DND-41 (cell line): ENCODE data around the gene SH3GLB1.

Experiments used
- ATAC-seq: fragments of 200-7000 bp; cut with Tn5 transposase; 3 replicates; pipeline ENCODE4 v1.9.1; 2021; ENCODE audit warnings: low read depth; ENCODE audit not compliant: insufficient read depth
- DNase-seq: peaks from one replicate; pipeline ENCODE4 v3.0.0-alpha.2; 2020
- H2AFZ ChIP-seq: 2 replicates; pipeline ENCODE4 v1.6.0; 2012; ENCODE audit warnings: low read depth, low read length
- H3K27ac ChIP-seq: 2 replicates; pipeline ENCODE4 v1.5.1; 2012; ENCODE audit warnings: low read length, inconsistent platforms
- H3K27me3 ChIP-seq: fragments of 200-600 bp; sonication (generic); 2 replicates; pipeline ENCODE4 v1.6.0; 2012; ENCODE audit warnings: low read length, mild to moderate bottlenecking, inconsistent platforms; ENCODE audit not compliant: insufficient read depth, poor library complexity
- H3K36me3 ChIP-seq: 2 replicates; pipeline ENCODE4 v1.5.1; 2012; ENCODE audit warnings: low read length, inconsistent platforms; ENCODE audit not compliant: insufficient read depth
- H3K4me1 ChIP-seq: 2 replicates; pipeline ENCODE4 v1.5.1; 2012; ENCODE audit warnings: mild to moderate bottlenecking, low read length; ENCODE audit not compliant: insufficient read depth
- H3K4me2 ChIP-seq: 2 replicates; pipeline ENCODE4 v1.6.0; 2012; ENCODE audit warnings: mild to moderate bottlenecking, moderate library complexity, low read length, inconsistent platforms; ENCODE audit not compliant: insufficient read depth
- H3K4me3 ChIP-seq, 2 experiments: fragments of 200-600 bp in 1 of 2; shearing (Covaris generic) in 1 of 2; 2 replicates each; pipeline ENCODE4 v1.5.1; 2012 to 2016; ENCODE audit warnings: inconsistent platforms in 2 of 2, low read length in 2 of 2, mild to moderate bottlenecking in 2 of 2, low read depth in 1 of 2, moderate library complexity in 1 of 2
- H3K79me2 ChIP-seq: 2 replicates; pipeline ENCODE4 v1.6.0; 2012; ENCODE audit warnings: low read length, inconsistent platforms; ENCODE audit not compliant: insufficient read depth
- H3K9ac ChIP-seq: 2 replicates; pipeline ENCODE4 v1.6.0; 2012; ENCODE audit warnings: low read depth, mild to moderate bottlenecking, inconsistent platforms, low read length, moderate library complexity
- H3K9me3 ChIP-seq: 2 replicates; pipeline ENCODE4 v1.5.1; 2012; ENCODE audit warnings: low read length, moderate library complexity, mild to moderate bottlenecking, inconsistent platforms; ENCODE audit not compliant: insufficient read depth, severe bottlenecking
- H4K20me1 ChIP-seq: 2 replicates; pipeline ENCODE4 v1.6.0; 2012; ENCODE audit warnings: low read length; ENCODE audit not compliant: insufficient read depth
- CTCF ChIP-seq: IDR thresholded peaks from 2 replicates; pipeline ENCODE4 v1.5.1; 2012; ENCODE audit warnings: borderline replicate concordance, low read length, moderate library complexity, mild to moderate bottlenecking; ENCODE audit not compliant: poor library complexity, severe bottlenecking; ENCODE audit errors: extremely low read depth
- EZH2 ChIP-seq: IDR thresholded peaks from 3 replicates; pipeline ENCODE4 v1.6.1; 2012; ENCODE audit warnings: borderline replicate concordance, low read depth, mild to moderate bottlenecking, moderate library complexity, low read length, inconsistent platforms; ENCODE audit not compliant: severe bottlenecking

Gene SH3GLB1

GRCh38 chr1:86705665-86705985, 1.2 kb downstream of the SH3GLB1 start:
- Histone ChIP-seq H3K27me3 (no peaks in the 10 kb centered on the region), H3K9me3 (no peaks in the 10 kb centered on the region), H2AFZ (peak overlapping the region; percentile 98), H3K9ac (peak overlapping the region; percentile 87), H3K27ac (peak overlapping the region; percentile 96), H3K4me1 (peaks cover 39% of the 10 kb centered on the region), H3K4me3 (peak overlapping the region; percentile 42 to 70), H4K20me1 (peaks cover 10% of the 10 kb centered on the region; the same call in 1 of the 2 replicates), H3K79me2 (peaks cover 62% of the 10 kb centered on the region), H3K4me2 (peak overlapping the region; percentile 88), H3K36me3 (peaks cover 2% of the 10 kb centered on the region)
- TF ChIP-seq CTCF, result no peak
- TF ChIP-seq EZH2, result no peak
- no peak for DNase-seq
- ATAC-seq, result no peak

- H3K9me3 ChIP-seq, result no peaks in the 10 kb centered on the region
- DNase-seq (no peak), ATAC-seq (no peak)
- H3K36me3 ChIP-seq, result peaks cover 2% of the 10 kb centered on the region
- H3K4me1 ChIP-seq, result peaks cover 39% of the 10 kb centered on the region
- H3K4me3 ChIP-seq, result peak overlapping the region; percentile 42 to 70
- H4K20me1 ChIP-seq, result peaks cover 10% of the 10 kb centered on the region; the same call in 1 of the 2 replicates
- H3K79me2 ChIP-seq, result peaks cover 67% of the 10 kb centered on the region
- H3K4me2 ChIP-seq, result peak overlapping the region; percentile 88
- peak overlapping the region; percentile 87 for H3K9ac ChIP-seq
- peak overlapping the region; percentile 96; the same call in 1 of the 2 replicates for H3K27ac ChIP-seq
- H3K27me3 ChIP-seq, result no peaks in the 10 kb centered on the region
- TF ChIP-seq EZH2 (no peak), CTCF (no peak)
- no peak overlapping the region for H2AFZ ChIP-seq
Observed at GRCh38 chr1:86706018-86706635, 1.8 kb downstream of the SH3GLB1 start.

- Histone ChIP-seq H3K27me3 (no peaks in the 10 kb centered on the region), H3K79me2 (peaks cover 94% of the 10 kb centered on the region), H2AFZ (no peak overlapping the region), H3K9me3 (no peaks in the 10 kb centered on the region), H3K4me2 (peak overlapping the region; percentile 30; the same call in 1 of the 2 replicates), H3K36me3 (peaks cover 2% of the 10 kb centered on the region), H3K4me3 (no peak overlapping the region), H4K20me1 (peaks cover 14% of the 10 kb centered on the region; the same call in 1 of the 2 replicates), H3K4me1 (peaks cover 28% of the 10 kb centered on the region), H3K9ac (no peak overlapping the region), H3K27ac (no peak overlapping the region)
- TF ChIP-seq CTCF, result no peak
- ATAC-seq (no peak), DNase-seq (no peak)
Observed at GRCh38 chr1:86708920-86709319, 4.5 kb downstream of the SH3GLB1 start.
